Endothelial cell of umbilical vein (primary cell): ENCODE results near the gene DEPDC5. TPM values are rescaled to one million over a fixed set of nuclear protein-coding genes. Genes with fewer than 3 reads are reported as not detected.

Experiments
- BruUV-seq: library from RNA; stranded (reverse); fragments of 400-500 nt; replicated peaks from 2 replicates; lab custom pipeline; 2021; lab: Mats Ljungman, UMichigan
- CTCF ChIA-PET: fragments of 300-600, 350-600 bp; sonication (Branson Sonifier 250); formaldehyde crosslinking; loops from one replicate; lab custom pipeline; 2021; ENCODE audit warnings: antibody characterized with exemption, inconsistent platforms; lab: Charles Lee
- POLR2A ChIA-PET: fragments of 300-600, 350-600 bp; sonication (Branson Sonifier 250); formaldehyde crosslinking; loops from one replicate; lab custom pipeline; 2021; ENCODE audit warnings: antibody characterized with exemption, inconsistent platforms; lab: Charles Lee
- DNase-seq: peaks from one replicate; pipeline ENCODE4 v3.0.0-alpha.2; 2011; ENCODE audit warnings: low read depth, low spot score
- FAIRE-seq: peaks from 2 replicates; lab custom pipeline; 2011; peaks lifted over from hg19 to GRCh38; lab: Jason Lieb, UNC
- H2AFZ ChIP-seq: 2 replicates; pipeline ENCODE4 v1.6.0; 2012; ENCODE audit warnings: low read depth, low read length, control low read depth, inconsistent platforms
- H3K27ac ChIP-seq: 2 replicates; pipeline ENCODE4 v1.5.1; 2011; ENCODE audit warnings: low read depth, mild to moderate bottlenecking, control low read depth, low read length, moderate library complexity; ENCODE audit not compliant: insufficient read depth
- H3K27me3 ChIP-seq, 2 experiments: 2 replicates each; pipeline versions ENCODE4 v1.6.0 to v1.6.1; 2011; ENCODE audit warnings: low read length in 2 of 2, mixed read lengths in 1 of 2; ENCODE audit not compliant: control insufficient read depth in 2 of 2, insufficient read depth in 2 of 2
- H3K36me3 ChIP-seq, 2 experiments: 2 replicates in 1 of 2; 3 replicates in 1 of 2; pipeline ENCODE4 v1.5.1; 2011; ENCODE audit warnings: low read length in 2 of 2, mild to moderate bottlenecking in 1 of 2, moderate library complexity in 1 of 2; ENCODE audit not compliant: control insufficient read depth in 2 of 2, insufficient read depth in 2 of 2; ENCODE audit errors: extremely low read depth in 1 of 2
- H3K4me1 ChIP-seq: 3 replicates; pipeline ENCODE4 v1.5.1; 2011; ENCODE audit warnings: mild to moderate bottlenecking, low read length; ENCODE audit not compliant: control insufficient read depth, insufficient read depth; ENCODE audit errors: extremely low read depth
- H3K4me2 ChIP-seq: 2 replicates; pipeline ENCODE4 v1.6.1; 2011; ENCODE audit warnings: low read length, control low read depth, mixed read lengths; ENCODE audit not compliant: insufficient read depth
- H3K4me3 ChIP-seq, 3 experiments: fragments of 200-600 bp in 1 of 3; sonication (generic), shearing (Covaris generic) in 1 of 3; replicated peaks in 1 of 3; 2 replicates each; pipeline ENCODE4 v1.5.1; 2011 to 2016; ENCODE audit warnings: control low read depth in 3 of 3, low read length in 3 of 3, mild to moderate bottlenecking in 2 of 3, inconsistent platforms in 1 of 3, low read depth in 1 of 3, moderate library complexity in 1 of 3; ENCODE audit not compliant: insufficient read depth in 1 of 3
- H3K79me2 ChIP-seq: 2 replicates; pipeline ENCODE4 v1.6.0; 2012; ENCODE audit warnings: low read length, inconsistent platforms; ENCODE audit not compliant: control insufficient read depth, insufficient read depth
- H3K9ac ChIP-seq: replicated peaks from 2 replicates; pipeline ENCODE3; 2011; ENCODE audit warnings: low read length, control low read depth; ENCODE audit not compliant: insufficient read depth; ENCODE audit errors: extremely low read depth
- H3K9me1 ChIP-seq: replicated peaks from 3 replicates; pipeline ENCODE4 v1.6.0; 2011; ENCODE audit warnings: mild to moderate bottlenecking, low read length; ENCODE audit not compliant: control insufficient read depth, insufficient read depth; ENCODE audit errors: extremely low read depth
- H3K9me3 ChIP-seq: replicated peaks from 2 replicates; pipeline ENCODE4 v1.5.1; 2012; ENCODE audit warnings: low read length, inconsistent platforms; ENCODE audit not compliant: control insufficient read depth, insufficient read depth
- H4K20me1 ChIP-seq: replicated peaks from 2 replicates; pipeline ENCODE3; 2011; ENCODE audit warnings: mild to moderate bottlenecking, low read length; ENCODE audit not compliant: control insufficient read depth, insufficient read depth; ENCODE audit errors: extremely low read depth
- EZH2 ChIP-seq: IDR thresholded peaks from 2 replicates; pipeline ENCODE4 v1.6.1; 2012; ENCODE audit warnings: borderline replicate concordance, low read depth, mild to moderate bottlenecking, moderate library complexity, low read length, inconsistent platforms; ENCODE audit not compliant: severe bottlenecking
- FOS ChIP-seq: IDR thresholded peaks from 2 replicates; pipeline ENCODE4 v1.6.1; 2011; ENCODE audit warnings: mild to moderate bottlenecking, low read length, moderate library complexity, borderline replicate concordance; ENCODE audit not compliant: insufficient read depth
- GATA2 ChIP-seq: IDR thresholded peaks from 2 replicates; pipeline ENCODE4 v1.7.0; 2011; ENCODE audit warnings: low read depth, mild to moderate bottlenecking, moderate library complexity, mixed read lengths, low read length; ENCODE audit not compliant: insufficient read length, insufficient read depth
- JUN ChIP-seq: IDR thresholded peaks from 2 replicates; pipeline ENCODE4 v1.6.1; 2011; ENCODE audit warnings: borderline replicate concordance, low read depth; ENCODE audit not compliant: insufficient read length, insufficient read depth
- MYC ChIP-seq: IDR thresholded peaks from one replicate; pipeline ENCODE4 v1.6.1; 2011; ENCODE audit warnings: mild to moderate bottlenecking, low read depth, low read length
- POLR2A ChIP-seq: IDR thresholded peaks from 2 replicates; pipeline ENCODE4 v1.6.1; 2012; ENCODE audit warnings: low read depth, mild to moderate bottlenecking, control low read depth, low read length
- POLR2AphosphoS5 ChIP-seq: IDR thresholded peaks from 2 replicates; pipeline ENCODE4 v1.6.1; 2012; ENCODE audit warnings: low read depth, mild to moderate bottlenecking, control low read depth, low read length, moderate library complexity; ENCODE audit not compliant: insufficient read depth
- dilution Hi-C: fragments of 300-500 bp; cut with MboI; formaldehyde crosslinking; loops from one replicate; pipeline ENCODE4 v1.15.0; 2019; ENCODE audit warnings: low sequenced_read_pairs; ENCODE audit not compliant: extremely low pct_ligation_motif_present
- intact Hi-C: fragments of 100-400 bp; cut with micrococcal nuclease; formaldehyde crosslinking; loops from one replicate; pipeline ENCODE4 v1.10.0; 2022
- polyA plus RNA-seq, 4 experiments: library from polyadenylated mRNA; depleted of rRNA in 3 of 4; stranded (reverse) in 3 of 4; unstranded in 1 of 4; fragments of >200 nt; gene quantifications; 2 replicates each; pipeline versions ENCODE4 v1.2.1 to v1.2.3, GENCODE V29; 2011 to 2012; ENCODE audit warnings: missing spikeins in 1 of 4
- total RNA-seq: library from RNA; stranded (reverse); gene quantifications from 2 replicates; pipeline ENCODE4 v1.2.3, GENCODE V29; 2021
- TF ChIP-seq, protein P1 (sequence below), 2 donors: IDR thresholded peaks; 1 replicate in 1 of 2; 2 replicates in 1 of 2; pipeline ENCODE4 v1.5.1; 2011; ENCODE audit warnings: low read length in 2 of 2, mild to moderate bottlenecking in 2 of 2, moderate library complexity in 2 of 2, control low read depth in 1 of 2, inconsistent platforms in 1 of 2, low read depth in 1 of 2; ENCODE audit not compliant: insufficient read depth in 1 of 2; ENCODE audit errors: extremely low read depth in 1 of 2
- TF ChIP-seq, protein P2 (sequence below): IDR thresholded peaks from 2 replicates; pipeline ENCODE4 v1.6.1; 2011; ENCODE audit not compliant: insufficient read depth, insufficient read length

The DEPDC5 gene
- total and polyA plus RNA-seq, 2 donors (not counting 3 experiments of a cell fraction or from before 2014, with no cell fraction given): 13.1 to 36.6 TPM

DNA sequence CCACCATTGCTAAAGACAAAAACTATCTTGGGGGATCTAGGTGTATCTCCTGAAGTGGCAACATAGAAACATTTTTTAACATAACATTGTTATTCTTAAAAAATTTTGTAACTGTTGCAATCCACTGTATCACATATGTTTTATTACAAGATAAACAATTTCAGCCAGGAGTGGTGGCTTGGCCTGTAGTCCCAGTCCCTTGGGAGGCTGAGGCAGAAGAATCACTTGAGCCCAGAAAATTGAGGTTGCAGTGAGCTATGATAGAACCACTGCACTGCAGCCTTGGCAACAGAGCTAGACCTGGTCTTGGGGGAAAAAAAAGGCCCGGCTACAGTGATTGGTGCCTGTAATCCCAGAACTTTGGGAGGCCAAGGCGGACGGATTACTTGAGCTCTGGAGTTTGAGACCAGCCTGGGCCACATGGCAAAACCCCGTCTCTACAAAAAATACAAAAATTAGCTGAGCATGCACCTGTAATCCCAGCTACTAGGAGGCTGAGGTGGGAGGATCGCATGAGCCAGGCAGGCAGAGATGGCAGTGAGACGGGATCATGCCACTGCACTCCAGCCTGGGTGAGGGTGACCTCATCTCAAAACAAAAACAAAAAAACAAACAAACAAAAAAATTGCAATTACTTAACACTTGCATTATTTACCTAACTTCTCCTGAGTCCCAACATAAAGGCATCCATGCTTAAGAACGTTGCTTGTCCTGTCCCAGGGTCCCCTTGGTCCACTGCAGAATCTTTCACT lies 1.5 kb upstream of the DEPDC5 start:
- no peak for TF ChIP-seq POLR2AphosphoS5
- TF ChIP-seq, protein P1, sequence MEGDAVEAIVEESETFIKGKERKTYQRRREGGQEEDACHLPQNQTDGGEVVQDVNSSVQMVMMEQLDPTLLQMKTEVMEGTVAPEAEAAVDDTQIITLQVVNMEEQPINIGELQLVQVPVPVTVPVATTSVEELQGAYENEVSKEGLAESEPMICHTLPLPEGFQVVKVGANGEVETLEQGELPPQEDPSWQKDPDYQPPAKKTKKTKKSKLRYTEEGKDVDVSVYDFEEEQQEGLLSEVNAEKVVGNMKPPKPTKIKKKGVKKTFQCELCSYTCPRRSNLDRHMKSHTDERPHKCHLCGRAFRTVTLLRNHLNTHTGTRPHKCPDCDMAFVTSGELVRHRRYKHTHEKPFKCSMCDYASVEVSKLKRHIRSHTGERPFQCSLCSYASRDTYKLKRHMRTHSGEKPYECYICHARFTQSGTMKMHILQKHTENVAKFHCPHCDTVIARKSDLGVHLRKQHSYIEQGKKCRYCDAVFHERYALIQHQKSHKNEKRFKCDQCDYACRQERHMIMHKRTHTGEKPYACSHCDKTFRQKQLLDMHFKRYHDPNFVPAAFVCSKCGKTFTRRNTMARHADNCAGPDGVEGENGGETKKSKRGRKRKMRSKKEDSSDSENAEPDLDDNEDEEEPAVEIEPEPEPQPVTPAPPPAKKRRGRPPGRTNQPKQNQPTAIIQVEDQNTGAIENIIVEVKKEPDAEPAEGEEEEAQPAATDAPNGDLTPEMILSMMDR (IDR thresholded peaks at IDR 0.05; ENCODE audit: extremely low read depth in 1 of 2, insufficient read depth in 1 of 2, low read depth in 1 of 2, low read length in 2 of 2): no peak
- TF ChIP-seq EZH2: no peak
- TF ChIP-seq, protein P2, sequence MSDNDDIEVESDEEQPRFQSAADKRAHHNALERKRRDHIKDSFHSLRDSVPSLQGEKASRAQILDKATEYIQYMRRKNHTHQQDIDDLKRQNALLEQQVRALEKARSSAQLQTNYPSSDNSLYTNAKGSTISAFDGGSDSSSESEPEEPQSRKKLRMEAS: no peak
- TF ChIP-seq POLR2A: no peak
- TF ChIP-seq JUN: no peak
- TF ChIP-seq FOS: no peak
- no peak for TF ChIP-seq MYC
- no peak for TF ChIP-seq GATA2
- dilution Hi-C loops (loop anchor here (10.0 kb wide), 1 partner anchor 203 kb away; no protein-coding TSS in a partner anchor), intact Hi-C loops (loop anchor here (2.0 to 5.0 kb wide), 3 partner anchors 75 to 255 kb away; partner anchors contain the start of gene SFI1)
- Histone ChIP-seq H3K9me3 (no peaks in the 10 kb centered on the region), H3K9me1 (no peaks in the 10 kb centered on the region), H3K4me1 (peaks cover 39% of the 10 kb centered on the region), H3K4me2 (peak overlapping the region; percentile 59), H4K20me1 (no peaks in the 10 kb centered on the region), H3K27me3 (no peaks in the 10 kb centered on the region), H3K79me2 (peaks cover 35% of the 10 kb centered on the region), H3K27ac (peak overlapping the region; percentile 87), H3K9ac (peak overlapping the region; percentile 91), H2AFZ (peak overlapping the region; percentile 40), H3K36me3 (no peaks in the 10 kb centered on the region), H3K4me3 (no peak overlapping the region)
- POLR2A ChIA-PET: no interaction called here
- FAIRE-seq (no peak), DNase-seq (no peak)
- no TSS peak for BruUV-seq
- CTCF ChIA-PET: no interaction called here
